Heart left ventricle (tissue), 13 donors: ENCODE measurements around the gene NDEL1.

Source experiments
- CTCF ChIP-seq, 12 donors: fragments of 200-600 bp; sonication (generic) in 4 of 12; IDR thresholded peaks; one replicate each; pipeline versions ENCODE4 v1.5.0 to v1.8.0; 2018 to 2022; ENCODE audit warnings: antibody characterized with exemption in 12 of 12, mild to moderate bottlenecking in 5 of 12
- POLR2A ChIP-seq, 2 donors: fragments of 450-650 bp; IDR thresholded peaks; one replicate each; pipeline ENCODE4 v1.6.1; 2017; ENCODE audit warnings: antibody characterized with exemption in 2 of 2, mild to moderate bottlenecking in 2 of 2, moderate library complexity in 2 of 2
- donor health status: ischemic (EF 13 %, LVEDD 7.1; RV severe dilation, severe dysfunction).
- donor health status: DM: no; HTN: yes; CAD: no.
- donor health status: DM: no; HTN: no; CAD: no.
- donor health status: ischemic (EF 25% LVEDD 6.9; RV normal size, moderate dysfunction).
- donor health status: ischemic (EF 25% LVEDD 5.7; RV mildly dilated, moderate dysfunction).
- donor health status: ischemic (EF 35%, LVEDD 5.7; RV mildly dilated, moderate dysfunction).
- donor health status: nonischemic (EF 11% LVEDD 7.7; RV severe dilation, severe dysfunction).
- donor health status: DM: yes; HTN: yes; CAD: no.
- donor health status: PGD.
- donor health status: ischemic (EF 29% LVEDD 5.4; RV normal size, mild dysfunction).
- donor health status: nonischemic (EF 23%, LVEDD 6.1; RV moderate dilation, normal function).

GRCh38 chr17:8392274-8392673 is 43.4 kb upstream of the NDEL1 start:
- TF ChIP-seq CTCF (IDR thresholded peaks at IDR 0.05) = no peak
- TF ChIP-seq POLR2A (IDR thresholded peaks at IDR 0.05) = no peak
